VCaP (cell line): ENCODE data around the gene PLEKHO2.
A peak's percentile ranks its signal among the peaks of the same experiment; 100 is the strongest.

ENCODE experiments used
- H3K27ac ChIP-seq: fragments of 450-650 bp; 2 replicates; pipeline ENCODE4 v1.5.1; 2017
- TF ChIP-seq, protein P1 (sequence below): fragments of 450-650 bp; conservative IDR thresholded peaks from 2 replicates; pipeline ENCODE4 v1.5.1; 2017; ENCODE audit warnings: mild to moderate bottlenecking, moderate library complexity

PLEKHO2 gene

DNA sequence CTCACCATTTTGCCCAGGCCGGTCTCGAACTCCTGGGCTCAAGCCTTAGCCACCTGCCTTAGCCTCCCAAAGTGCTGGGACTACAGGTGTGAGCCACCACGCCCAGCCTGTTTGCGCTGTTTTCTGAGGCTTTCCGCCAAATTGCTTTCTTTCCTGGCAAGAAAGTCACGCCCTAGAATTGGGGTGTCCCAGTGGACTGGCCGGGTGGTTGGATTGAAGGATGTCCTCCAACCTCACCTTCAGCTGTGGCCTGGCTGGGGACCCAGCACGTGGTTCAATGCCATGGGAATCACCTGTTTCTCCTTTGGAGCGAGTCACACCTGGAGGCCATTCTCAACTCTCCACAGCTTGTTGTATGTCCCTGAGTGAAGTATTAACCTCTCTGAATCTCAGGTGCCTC lies 64.2 kb downstream of the PLEKHO2 start:
- no peak overlapping the region for H3K27ac ChIP-seq
- TF ChIP-seq, protein P1, sequence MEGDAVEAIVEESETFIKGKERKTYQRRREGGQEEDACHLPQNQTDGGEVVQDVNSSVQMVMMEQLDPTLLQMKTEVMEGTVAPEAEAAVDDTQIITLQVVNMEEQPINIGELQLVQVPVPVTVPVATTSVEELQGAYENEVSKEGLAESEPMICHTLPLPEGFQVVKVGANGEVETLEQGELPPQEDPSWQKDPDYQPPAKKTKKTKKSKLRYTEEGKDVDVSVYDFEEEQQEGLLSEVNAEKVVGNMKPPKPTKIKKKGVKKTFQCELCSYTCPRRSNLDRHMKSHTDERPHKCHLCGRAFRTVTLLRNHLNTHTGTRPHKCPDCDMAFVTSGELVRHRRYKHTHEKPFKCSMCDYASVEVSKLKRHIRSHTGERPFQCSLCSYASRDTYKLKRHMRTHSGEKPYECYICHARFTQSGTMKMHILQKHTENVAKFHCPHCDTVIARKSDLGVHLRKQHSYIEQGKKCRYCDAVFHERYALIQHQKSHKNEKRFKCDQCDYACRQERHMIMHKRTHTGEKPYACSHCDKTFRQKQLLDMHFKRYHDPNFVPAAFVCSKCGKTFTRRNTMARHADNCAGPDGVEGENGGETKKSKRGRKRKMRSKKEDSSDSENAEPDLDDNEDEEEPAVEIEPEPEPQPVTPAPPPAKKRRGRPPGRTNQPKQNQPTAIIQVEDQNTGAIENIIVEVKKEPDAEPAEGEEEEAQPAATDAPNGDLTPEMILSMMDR, result no peak

DNA sequence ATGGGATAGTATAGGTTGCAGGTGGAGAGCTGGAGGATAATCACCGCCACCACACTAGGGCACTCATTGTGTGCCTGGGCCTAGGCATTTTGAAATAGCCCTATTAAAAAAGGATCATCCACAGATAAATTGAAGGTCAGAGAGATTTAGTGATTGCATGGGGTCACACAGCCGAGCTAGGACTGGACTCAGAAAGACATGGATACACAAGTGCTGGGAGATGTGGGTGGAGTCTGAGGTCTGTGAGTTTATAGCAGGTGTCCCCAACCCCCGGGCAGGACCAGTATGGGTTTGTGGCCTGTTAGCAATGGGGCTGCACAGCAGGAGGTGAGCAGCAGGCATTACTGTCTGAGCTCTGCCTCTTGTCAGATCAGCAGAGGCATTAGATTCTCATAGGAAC lies 64.7 kb downstream of the PLEKHO2 start:
- no peak overlapping the region for H3K27ac ChIP-seq
- TF ChIP-seq, protein P1, result no peak

DNA sequence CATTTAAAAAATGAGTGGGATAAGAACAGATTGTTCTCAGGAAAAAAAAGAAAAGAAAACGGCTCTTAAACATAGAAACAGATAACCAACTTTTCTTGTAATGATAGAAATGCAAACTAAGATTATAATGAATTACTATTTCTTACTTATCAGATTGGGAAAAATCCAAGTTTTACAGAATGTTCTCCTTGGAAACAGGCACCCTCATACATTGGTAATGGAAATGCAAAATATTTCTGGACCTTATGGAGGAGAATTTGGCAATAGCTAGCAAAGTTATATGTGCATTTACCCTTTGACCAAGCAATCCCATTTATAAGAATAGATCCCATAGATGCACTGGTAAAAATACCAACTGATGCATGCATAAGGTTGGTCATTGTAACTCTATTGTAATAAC lies 66.3 kb downstream of the PLEKHO2 start:
- TF ChIP-seq, protein P1, result no peak
- H3K27ac ChIP-seq, result no peak overlapping the region

DNA sequence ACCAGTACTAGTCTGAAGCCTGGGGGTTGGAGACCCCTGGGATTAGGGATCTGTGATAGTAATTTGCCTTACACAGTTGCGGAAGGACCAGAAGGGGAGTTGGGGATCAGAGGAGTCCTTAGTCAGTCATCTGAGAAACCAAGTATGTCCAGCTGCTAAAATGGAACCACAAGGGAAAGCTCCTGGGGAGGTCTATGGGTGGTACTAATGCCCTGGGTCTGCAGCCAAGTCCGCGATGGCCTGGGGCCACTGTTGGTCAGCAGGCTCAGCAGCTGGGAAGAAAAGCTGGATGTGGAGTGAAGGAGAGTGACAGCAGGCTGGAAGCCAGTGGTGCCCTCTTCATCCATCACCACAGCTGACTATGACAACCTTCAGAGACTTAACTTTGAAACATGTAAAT lies 67.8 kb downstream of the PLEKHO2 start:
- TF ChIP-seq, protein P1, result no peak
- no peak overlapping the region for H3K27ac ChIP-seq

DNA sequence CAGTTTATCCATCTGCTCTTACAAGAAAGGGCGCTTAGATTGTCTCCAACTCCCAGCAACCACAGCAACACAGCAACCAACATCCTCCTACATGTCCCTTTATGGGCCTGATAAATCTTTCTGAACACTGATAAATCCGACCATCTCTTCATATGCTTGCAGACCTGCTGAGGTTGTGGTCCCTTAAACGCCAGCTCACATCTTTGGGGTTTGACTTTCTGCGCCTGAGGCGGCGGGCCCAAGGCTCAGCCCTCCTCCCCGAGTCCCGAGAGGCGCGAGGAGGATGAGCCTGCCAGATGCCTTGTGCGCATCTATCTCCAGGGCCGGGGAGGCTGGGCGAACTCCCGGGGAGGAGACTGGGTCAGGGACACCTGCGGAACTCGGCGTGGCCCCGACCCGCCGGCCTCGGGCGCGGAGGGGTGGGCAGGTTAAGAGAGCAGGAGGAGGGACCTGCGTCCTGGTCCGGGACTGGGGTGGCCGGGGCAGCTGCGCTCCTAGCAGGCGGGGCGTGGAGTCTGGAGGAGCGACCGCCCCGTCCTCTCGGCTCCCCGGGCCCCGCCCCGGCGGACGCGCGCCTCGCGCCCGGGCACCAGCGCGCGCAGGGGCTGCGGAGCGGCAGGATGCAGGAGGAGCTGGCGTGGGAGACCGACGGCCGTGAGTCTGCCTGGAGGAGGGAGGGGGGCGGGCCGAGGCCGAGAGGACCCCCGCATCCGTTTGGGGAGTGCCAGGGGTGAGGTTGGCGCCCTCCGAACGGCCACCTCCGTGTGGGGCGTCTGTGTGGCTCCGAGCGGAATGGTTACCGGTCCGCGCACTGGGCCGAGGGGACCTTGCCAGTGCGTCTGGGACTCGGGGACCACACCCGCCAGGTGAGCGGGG lies 69.8 kb downstream of the PLEKHO2 start, which contains the start of gene ANKDD1A:
Gene ANKDD1A (plus strand): TSS at position 592 of the 876 bp plus-strand sequence. CDS start 29 bp downstream, at position 621.
- peak within 1 kb of the TSS; percentile 58 for H3K27ac ChIP-seq

DNA sequence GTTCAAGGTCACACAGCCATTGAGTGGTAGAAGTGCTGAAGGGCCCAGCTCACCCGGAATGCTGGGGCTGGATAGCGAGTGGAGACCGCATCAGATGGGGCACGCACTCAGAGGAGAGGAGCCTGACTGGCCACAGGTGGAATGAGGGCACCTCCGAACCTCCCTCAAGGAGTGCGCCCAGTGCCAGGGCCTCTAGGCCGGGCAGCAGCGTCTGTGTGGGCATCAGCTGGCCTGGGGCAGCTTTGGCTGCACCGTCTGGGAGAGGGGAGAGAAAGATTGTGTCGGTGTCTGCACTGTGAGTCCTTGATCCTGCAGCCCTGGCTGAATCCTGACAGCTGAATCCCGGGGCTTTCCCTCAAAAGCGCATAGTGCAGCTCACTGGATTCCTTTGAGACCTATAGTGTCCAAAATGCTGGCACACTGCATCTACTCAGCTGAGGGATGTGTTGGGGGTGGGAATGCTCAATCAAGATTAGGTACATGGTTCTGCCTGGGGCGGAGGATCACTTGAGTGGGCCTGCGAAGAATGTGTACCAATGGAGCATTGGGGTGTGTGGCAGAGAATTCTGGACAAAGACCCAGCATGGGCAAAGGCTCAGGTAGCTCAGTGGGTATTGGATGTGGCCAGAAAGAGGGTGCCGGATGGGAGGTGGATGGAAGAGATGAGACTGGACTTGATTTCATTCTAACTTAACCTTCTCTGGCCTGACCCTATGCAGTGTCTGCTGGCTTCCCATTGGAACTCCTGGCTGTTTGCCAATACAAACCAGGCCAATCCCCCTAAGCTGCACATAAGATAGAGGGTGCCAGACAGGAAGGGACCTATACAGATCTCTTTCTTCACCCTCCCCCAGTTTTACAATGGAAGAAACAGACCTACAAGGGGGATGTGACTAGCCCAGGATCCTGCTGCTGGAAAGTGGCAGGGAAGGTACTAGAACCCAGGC lies 70.9 kb downstream of the PLEKHO2 start:
- no peak overlapping the region for H3K27ac ChIP-seq
- TF ChIP-seq, protein P1, result no peak

More for the DNA sequence above, 69.8 kb downstream of the PLEKHO2 start, which contains the start of gene ANKDD1A:
- TF ChIP-seq, protein P1, result no peak
